PFSK-1 (cell line): ENCODE data around the gene PTN.

ENCODE experiments used
- FOXP2 ChIP-seq: optimal IDR thresholded peaks from 2 replicates; pipeline ENCODE3; 2011; ENCODE audit warnings: borderline replicate concordance, control low read depth, inconsistent platforms; ENCODE audit not compliant: insufficient read depth; ENCODE audit errors: extremely low read length, extremely low read depth
- POLR2AphosphoS5 ChIP-seq: IDR thresholded peaks from 2 replicates; pipeline ENCODE4 v1.6.1; 2012; ENCODE audit warnings: low read depth, mild to moderate bottlenecking, control low read depth, low read length, moderate library complexity
- REST ChIP-seq, 2 experiments: IDR thresholded peaks; 2 replicates each; pipeline versions ENCODE4 v1.6.1 to v1.8.0; 2011 to 2012; ENCODE audit warnings: low read depth in 2 of 2, low read length in 2 of 2, control low read depth in 1 of 2, inconsistent platforms in 1 of 2, mild to moderate bottlenecking in 1 of 2, moderate library complexity in 1 of 2; ENCODE audit not compliant: insufficient read depth in 1 of 2
- SIN3A ChIP-seq: IDR thresholded peaks from 2 replicates; pipeline ENCODE4 v1.6.1; 2012; ENCODE audit warnings: mild to moderate bottlenecking, low read length, moderate library complexity, borderline replicate concordance; ENCODE audit not compliant: insufficient read depth
- TAF1 ChIP-seq: IDR thresholded peaks from 2 replicates; pipeline ENCODE4 v1.6.1; 2012; ENCODE audit warnings: low read length, control low read depth, borderline replicate concordance; ENCODE audit not compliant: insufficient read depth

Gene PTN

GRCh38 chr7:137342265-137342664, 1.3 kb downstream of the PTN start:
- no peak for TF ChIP-seq SIN3A
- TF ChIP-seq POLR2AphosphoS5: no peak
- TF ChIP-seq TAF1: no peak
- no peak for TF ChIP-seq REST (IDR thresholded peaks at IDR 0.05; ENCODE audit: insufficient read depth in 1 of 2, low read depth in 2 of 2, low read length in 2 of 2)
- no peak for TF ChIP-seq FOXP2

- TF ChIP-seq TAF1: no peak
- no peak for TF ChIP-seq FOXP2
- no peak for TF ChIP-seq REST (IDR thresholded peaks at IDR 0.05; ENCODE audit: insufficient read depth in 1 of 2, low read depth in 2 of 2, low read length in 2 of 2)
Observed at GRCh38 chr7:137337902-137338301, 5.6 kb downstream of the PTN start.

GRCh38 chr7:137335814-137336213, 7.7 kb downstream of the PTN start:
- no peak for TF ChIP-seq TAF1
- no peak for TF ChIP-seq SIN3A
- no peak for TF ChIP-seq FOXP2
- TF ChIP-seq REST (IDR thresholded peaks at IDR 0.05; ENCODE audit: insufficient read depth in 1 of 2, low read depth in 2 of 2, low read length in 2 of 2): no peak
- TF ChIP-seq POLR2AphosphoS5: no peak

- no peak for TF ChIP-seq REST (IDR thresholded peaks at IDR 0.05; ENCODE audit: insufficient read depth in 1 of 2, low read depth in 2 of 2, low read length in 2 of 2)
- no peak for TF ChIP-seq SIN3A
- TF ChIP-seq FOXP2: no peak
- no peak for TF ChIP-seq TAF1
- TF ChIP-seq POLR2AphosphoS5: no peak
Observed at GRCh38 chr7:137331378-137331777, 12.2 kb downstream of the PTN start.

GRCh38 chr7:137329411-137329810, 14.1 kb downstream of the PTN start:
- TF ChIP-seq TAF1 (no peak), REST (IDR thresholded peaks at IDR 0.05; ENCODE audit: insufficient read depth in 1 of 2, low read depth in 2 of 2, low read length in 2 of 2) (no peak), POLR2AphosphoS5 (no peak), FOXP2 (no peak), SIN3A (no peak)
